HG03060 (cell line): Measurements from ENCODE around the gene ZNF593OS.

ENCODE experiments used
- ATAC-seq: cut with Tn5 transposase; IDR thresholded peaks from one replicate; pipeline ENCODE4 v1.9.1; 2021; ENCODE audit warnings: low read depth, moderate number of reproducible peaks; ENCODE audit not compliant: unreplicated experiment

The ZNF593OS gene

GRCh38 chr1:26184883-26185282 lies 13.3 kb upstream of the ZNF593OS start:
- ATAC-seq: no peak

GRCh38 chr1:26184086-26184485 lies 12.5 kb upstream of the ZNF593OS start:
- no peak for ATAC-seq

- no peak for ATAC-seq
Observed at GRCh38 chr1:26182383-26182696, 10.7 kb upstream of the ZNF593OS start.

- no peak for ATAC-seq
Observed at GRCh38 chr1:26181586-26182382, 10.2 kb upstream of the ZNF593OS start.

- no peak for ATAC-seq
Observed at GRCh38 chr1:26180010-26180506, 8.4 kb upstream of the ZNF593OS start.

- no peak for ATAC-seq
Observed at GRCh38 chr1:26177182-26177684, 5.6 kb upstream of the ZNF593OS start, which contains the start of gene CNKSR1. Gene CNKSR1 (plus strand): TSS chr1:26177491. CDS start chr1:26177548, 57 bp downstream.

- no peak for ATAC-seq
Observed at GRCh38 chr1:26175346-26175745, 3.7 kb upstream of the ZNF593OS start.

- no peak for ATAC-seq
Observed at GRCh38 chr1:26170472-26170821, 1.2 kb downstream of the ZNF593OS start.

- no peak for ATAC-seq
Observed at GRCh38 chr1:26169669-26170471, 1.8 kb downstream of the ZNF593OS start, which contains the start of gene ZNF593. Gene ZNF593 (plus strand): TSS chr1:26169908. CDS start chr1:26169984, 76 bp downstream.

GRCh38 chr1:26169198-26169554 lies 2.5 kb downstream of the ZNF593OS start:
- no peak for ATAC-seq

GRCh38 chr1:26168410-26169197 lies 3.0 kb downstream of the ZNF593OS start, which contains the start of gene C1orf232:
Gene C1orf232 (minus strand): TSS chr1:26168963. CDS start chr1:26168499, 464 bp downstream.
- no peak for ATAC-seq

- ATAC-seq: no peak
Observed at GRCh38 chr1:26166719-26167281, 4.8 kb downstream of the ZNF593OS start.

GRCh38 chr1:26164861-26165842 lies 6.5 kb downstream of the ZNF593OS start:
- ATAC-seq: no peak

- no peak for ATAC-seq
Observed at GRCh38 chr1:26164036-26164860, 7.4 kb downstream of the ZNF593OS start.

GRCh38 chr1:26163684-26164035 lies 8.0 kb downstream of the ZNF593OS start:
- ATAC-seq: no peak

GRCh38 chr1:26162220-26162709 lies 9.4 kb downstream of the ZNF593OS start:
- ATAC-seq: no peak

GRCh38 chr1:26161415-26162219 lies 10.0 kb downstream of the ZNF593OS start:
- ATAC-seq: no peak
